Stimulated activated naive B cell treated with anti-CD40 and anti-IgM and Interleukin-4, amounts not matched to agents 10 μg/mL and 1 μg/mL and 100 μg/mL, for 72 hours (primary cell): ENCODE data around the gene ADM.

Experiments used
- ATAC-seq, 2 donors: fragments of 150-1000 bp; cut with Tn5 transposase; replicated peaks; 2 replicates each; pipeline ENCODE4 v1.10.0; 2021; ENCODE audit warnings: moderate library complexity in 1 of 2
- DNase-seq: peaks from one replicate; pipeline ENCODE4 v3.0.0; 2021
- H3K27ac Mint-ChIP-seq: one replicate; pipeline ENCODE4 v1.8.0; 2022; ENCODE audit warnings: mild to moderate bottlenecking, mixed read lengths
- H3K27me3 Mint-ChIP-seq, 2 donors: one replicate each; pipeline ENCODE4 v1.8.0; 2022; ENCODE audit warnings: mixed read lengths in 2 of 2
- H3K36me3 Mint-ChIP-seq, 2 donors: one replicate each; pipeline ENCODE4 v1.8.0; 2022; ENCODE audit warnings: mixed read lengths in 2 of 2, mild to moderate bottlenecking in 1 of 2
- H3K4me1 Mint-ChIP-seq, 2 donors: one replicate each; pipeline ENCODE4 v1.8.0; 2022; ENCODE audit warnings: mixed read lengths in 2 of 2, mild to moderate bottlenecking in 1 of 2
- H3K4me3 Mint-ChIP-seq, 2 donors: one replicate each; pipeline ENCODE4 v1.8.0; 2022; ENCODE audit warnings: mild to moderate bottlenecking in 2 of 2, mixed read lengths in 2 of 2, moderate library complexity in 1 of 2
- H3K9me3 Mint-ChIP-seq, 2 donors: one replicate each; pipeline ENCODE4 v1.8.0; 2022; ENCODE audit warnings: mixed read lengths in 2 of 2, mild to moderate bottlenecking in 1 of 2

The ADM gene

DNA sequence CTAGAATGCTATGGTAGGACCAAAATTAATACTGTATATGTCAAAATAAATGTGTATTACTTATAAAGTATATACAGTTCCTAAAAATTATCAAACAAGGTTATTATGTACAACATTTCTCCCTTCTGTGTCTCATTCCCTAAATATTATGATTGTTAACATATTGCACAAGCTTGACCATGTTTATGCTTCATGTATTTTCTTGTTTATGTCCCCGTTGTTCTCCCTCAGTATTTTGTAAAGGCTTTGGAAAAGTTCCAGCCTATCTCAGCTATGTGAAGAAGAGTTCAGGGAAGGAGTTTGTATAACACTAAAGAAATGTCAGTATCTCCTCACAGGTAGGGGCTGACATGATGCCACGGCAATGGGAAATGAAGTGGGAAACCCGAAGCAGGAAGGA lies 19.6 kb downstream of the ADM start:
- Mint-ChIP-seq H3K4me3 (no peak overlapping the region), H3K4me1 (peaks cover 21 to 29% of the 10 kb centered on the region in 2 donors), H3K27me3 (peaks cover 16% of the 10 kb centered on the region in 2 donors), H3K27ac (no peak overlapping the region), H3K36me3 (no peaks in the 10 kb centered on the region), H3K9me3 (no peaks in the 10 kb centered on the region)
- DNase-seq, result no peak
- ATAC-seq, result no peak

DNA sequence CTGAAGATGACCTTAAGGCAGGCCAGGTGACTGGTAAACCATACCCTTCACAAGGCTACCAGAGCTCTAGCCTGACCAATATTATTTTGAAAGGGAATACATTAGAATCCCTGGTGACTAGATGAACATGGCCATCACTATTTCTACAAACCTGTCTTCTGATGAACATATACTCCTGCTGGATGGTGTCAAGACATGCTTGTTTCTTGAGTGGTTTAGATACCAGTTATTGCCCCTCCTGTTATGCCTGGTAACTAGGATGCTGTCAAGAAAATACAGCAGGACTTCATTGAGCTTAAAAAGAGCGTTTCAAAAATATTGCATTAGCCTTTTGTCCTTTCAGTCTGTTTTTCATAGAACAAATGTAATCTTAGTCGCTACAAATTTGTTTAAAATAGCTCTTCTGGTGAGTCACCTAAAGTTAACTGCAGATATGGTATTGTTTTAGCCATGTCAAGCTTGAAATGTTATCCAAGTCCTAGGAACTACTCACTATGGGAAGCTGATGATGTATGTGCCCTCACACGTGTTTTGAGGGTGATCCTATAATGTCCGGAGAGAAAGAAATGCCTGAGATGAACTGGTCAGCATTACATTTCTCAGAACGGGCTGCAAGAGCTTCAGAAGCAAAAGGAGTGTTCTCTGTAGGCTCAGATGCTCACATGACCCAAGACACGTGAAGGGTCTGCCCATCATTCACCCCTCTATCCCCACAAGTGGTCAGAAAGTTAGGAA lies 20.6 kb downstream of the ADM start:
- H3K9me3 Mint-ChIP-seq, result no peaks in the 10 kb centered on the region
- peaks cover 16% of the 10 kb centered on the region in 2 donors for H3K27me3 Mint-ChIP-seq
- DNase-seq, result no peak
- no peaks in the 10 kb centered on the region for H3K36me3 Mint-ChIP-seq
- H3K4me3 Mint-ChIP-seq, result no peak overlapping the region
- H3K4me1 Mint-ChIP-seq, result peaks cover 15 to 19% of the 10 kb centered on the region in 2 donors
- no peak for ATAC-seq
- H3K27ac Mint-ChIP-seq, result no peak overlapping the region

DNA sequence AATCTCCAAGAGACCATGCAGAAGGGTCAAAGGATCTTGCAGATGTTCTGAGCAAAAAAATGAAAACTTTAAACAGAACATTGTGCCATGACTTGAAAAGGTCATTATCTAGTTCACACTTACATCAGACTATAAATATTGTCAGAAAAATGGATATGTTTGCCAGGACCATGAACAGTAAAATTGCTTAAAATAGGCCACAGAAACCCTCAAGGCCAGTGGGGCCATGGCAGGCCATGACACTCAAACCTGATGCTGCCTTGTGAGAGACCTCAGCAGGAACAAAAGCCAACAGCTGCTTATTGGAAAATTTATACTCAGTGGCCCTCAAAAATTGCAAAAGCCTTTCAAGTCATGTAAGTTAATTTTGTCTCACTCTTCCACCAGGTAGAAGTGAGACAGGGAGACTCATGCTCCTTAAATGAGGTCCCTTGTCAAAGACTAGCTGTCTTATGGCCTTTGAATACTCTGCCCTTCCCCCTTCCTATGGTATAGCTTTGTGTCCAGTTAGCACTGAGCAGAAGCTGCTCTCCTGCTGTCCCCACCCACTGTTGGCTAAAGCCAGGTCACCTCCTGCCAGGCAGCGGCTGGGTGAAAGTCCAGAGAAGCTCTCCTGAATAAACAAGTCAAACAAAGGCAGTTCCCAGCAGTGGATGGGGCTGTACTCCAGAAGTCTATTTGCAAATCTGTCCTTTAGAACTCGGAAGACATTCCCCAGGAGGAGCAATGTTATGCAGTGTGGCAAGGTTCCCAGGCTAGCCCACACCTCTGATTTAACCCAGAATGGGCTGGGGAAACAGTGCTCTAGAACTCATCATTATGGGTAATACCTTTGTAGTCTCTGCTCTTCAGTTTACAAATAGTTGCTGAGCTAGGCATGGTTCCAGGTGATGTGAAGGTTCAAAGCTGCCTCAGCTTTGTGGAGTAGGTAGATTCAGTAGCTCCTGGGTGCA lies 21.4 kb downstream of the ADM start:
- Mint-ChIP-seq H3K36me3 (no peaks in the 10 kb centered on the region), H3K27me3 (peaks cover 16% of the 10 kb centered on the region in 2 donors), H3K9me3 (no peaks in the 10 kb centered on the region), H3K27ac (no peak overlapping the region), H3K4me3 (no peak overlapping the region), H3K4me1 (peaks cover 15 to 16% of the 10 kb centered on the region in 2 donors)
- DNase-seq, result no peak
- ATAC-seq, result no peak

DNA sequence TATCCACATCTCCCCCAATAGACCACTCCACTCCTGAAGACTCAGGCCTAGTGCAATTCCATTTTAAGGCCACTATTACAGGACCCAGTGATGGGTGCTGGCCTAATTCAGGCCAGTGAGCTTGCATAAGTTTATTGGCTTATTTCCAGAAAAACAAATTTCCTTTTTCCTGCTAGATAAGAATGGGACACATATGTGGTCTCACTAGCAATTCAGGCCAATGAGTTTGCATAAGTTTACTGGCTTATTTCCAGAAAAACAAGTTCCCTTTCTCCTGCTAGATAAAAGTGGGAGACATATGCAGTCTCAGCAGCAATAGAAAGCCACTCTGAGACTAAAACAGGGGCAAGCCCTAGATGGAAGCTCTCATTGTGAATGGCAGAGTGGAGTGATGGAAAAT lies 22.4 kb downstream of the ADM start:
- Mint-ChIP-seq H3K4me3 (no peak overlapping the region), H3K9me3 (no peaks in the 10 kb centered on the region), H3K27ac (no peak overlapping the region), H3K27me3 (peaks cover 16 to 23% of the 10 kb centered on the region in 2 donors), H3K4me1 (peaks cover 15% of the 10 kb centered on the region in 2 donors), H3K36me3 (no peaks in the 10 kb centered on the region)
- ATAC-seq (no peak), DNase-seq (no peak)

DNA sequence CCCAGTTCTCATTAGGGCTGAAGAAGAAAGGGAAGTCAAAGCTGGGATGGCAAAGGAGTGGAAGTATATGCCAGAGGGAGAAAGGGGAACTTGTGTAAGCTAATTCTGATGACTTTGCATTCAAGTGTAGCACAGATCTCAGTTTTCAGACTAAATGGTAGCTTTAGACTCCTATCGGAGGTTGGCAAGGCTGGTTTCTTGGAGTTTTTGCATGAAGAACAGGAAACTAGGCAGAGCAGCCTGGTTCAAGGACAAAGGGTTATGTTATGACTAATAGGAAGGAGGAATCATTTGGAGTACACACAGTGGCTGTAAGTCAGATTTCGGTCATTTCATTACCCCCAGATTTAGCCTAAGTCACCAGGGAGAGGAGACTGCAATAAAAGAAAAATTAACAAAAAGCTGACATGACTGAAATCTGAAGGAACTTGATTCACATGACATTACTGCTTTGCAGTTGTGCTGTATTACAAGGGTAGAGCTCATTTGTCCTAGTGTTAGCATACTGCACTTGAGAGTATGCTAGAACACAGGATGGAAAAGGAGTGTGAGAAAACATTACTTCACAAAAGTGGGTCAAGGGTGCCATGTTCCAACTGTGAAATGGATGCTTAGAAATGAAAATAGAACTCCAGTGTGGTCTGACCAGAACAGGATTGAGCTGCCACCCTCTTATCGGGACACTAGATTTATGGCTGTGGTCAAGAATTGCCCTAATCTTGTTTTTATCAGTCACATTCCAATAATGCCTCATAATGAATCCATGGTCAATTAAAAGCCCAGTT lies 23.6 kb downstream of the ADM start:
- no peak overlapping the region for H3K4me3 Mint-ChIP-seq
- peaks cover 3 to 6% of the 10 kb centered on the region in 2 donors for H3K4me1 Mint-ChIP-seq
- H3K27me3 Mint-ChIP-seq, result peaks cover 21 to 23% of the 10 kb centered on the region in 2 donors
- DNase-seq, result no peak
- no peak for ATAC-seq
- H3K9me3 Mint-ChIP-seq, result no peaks in the 10 kb centered on the region
- H3K27ac Mint-ChIP-seq, result peak overlapping the region; percentile 75
- peaks cover 0 to 3% of the 10 kb centered on the region in 2 donors for H3K36me3 Mint-ChIP-seq

DNA sequence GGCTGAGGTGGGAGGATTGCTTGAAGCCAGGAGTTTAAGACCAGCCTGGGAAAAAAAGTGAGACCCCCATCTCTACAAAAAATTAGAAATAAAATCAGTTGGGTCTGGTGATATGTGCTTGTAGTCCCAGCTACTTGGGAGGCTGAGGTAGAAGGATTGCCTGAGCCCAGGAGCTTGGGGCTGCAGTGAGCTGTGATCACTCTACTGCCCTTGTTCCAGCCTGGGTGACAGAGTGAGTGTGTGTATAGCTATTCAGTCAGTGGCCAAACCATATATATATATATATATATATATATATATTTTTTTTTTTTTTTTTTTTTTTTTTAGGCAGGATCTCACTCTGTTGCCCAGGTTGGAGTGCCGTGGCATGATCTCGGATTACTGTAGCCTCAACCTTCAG lies 24.5 kb downstream of the ADM start:
- Mint-ChIP-seq H3K27me3 (peaks cover 20 to 21% of the 10 kb centered on the region in 2 donors), H3K36me3 (peaks cover 0 to 3% of the 10 kb centered on the region in 2 donors), H3K4me1 (peaks cover 0 to 4% of the 10 kb centered on the region in 2 donors), H3K9me3 (no peaks in the 10 kb centered on the region), H3K27ac (no peak overlapping the region), H3K4me3 (no peak overlapping the region)
- no peak for DNase-seq
- ATAC-seq, result no peak

DNA sequence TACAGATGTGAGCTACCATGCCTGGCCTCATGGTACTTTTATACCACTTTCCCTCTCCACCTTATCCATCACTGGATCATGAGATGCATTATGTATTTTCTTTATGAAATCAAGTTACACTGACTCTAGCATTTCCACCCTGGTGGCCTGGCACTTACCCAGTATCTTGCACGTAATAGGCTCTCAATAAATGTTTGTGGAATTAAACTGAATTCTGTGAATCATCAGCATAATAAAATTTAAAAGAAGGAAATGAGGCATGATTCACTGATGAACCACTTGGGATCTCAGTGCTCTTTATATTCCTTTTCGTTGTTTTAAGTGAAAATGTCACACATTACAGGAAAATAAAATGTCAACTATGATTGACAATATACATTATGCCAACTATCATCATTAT lies 25.1 kb downstream of the ADM start:
- Mint-ChIP-seq H3K4me3 (no peak overlapping the region), H3K9me3 (no peaks in the 10 kb centered on the region), H3K4me1 (peaks cover 0 to 4% of the 10 kb centered on the region in 2 donors), H3K36me3 (peaks cover 0 to 3% of the 10 kb centered on the region in 2 donors), H3K27me3 (peaks cover 20 to 21% of the 10 kb centered on the region in 2 donors), H3K27ac (no peak overlapping the region)
- ATAC-seq (no peak), DNase-seq (no peak)

DNA sequence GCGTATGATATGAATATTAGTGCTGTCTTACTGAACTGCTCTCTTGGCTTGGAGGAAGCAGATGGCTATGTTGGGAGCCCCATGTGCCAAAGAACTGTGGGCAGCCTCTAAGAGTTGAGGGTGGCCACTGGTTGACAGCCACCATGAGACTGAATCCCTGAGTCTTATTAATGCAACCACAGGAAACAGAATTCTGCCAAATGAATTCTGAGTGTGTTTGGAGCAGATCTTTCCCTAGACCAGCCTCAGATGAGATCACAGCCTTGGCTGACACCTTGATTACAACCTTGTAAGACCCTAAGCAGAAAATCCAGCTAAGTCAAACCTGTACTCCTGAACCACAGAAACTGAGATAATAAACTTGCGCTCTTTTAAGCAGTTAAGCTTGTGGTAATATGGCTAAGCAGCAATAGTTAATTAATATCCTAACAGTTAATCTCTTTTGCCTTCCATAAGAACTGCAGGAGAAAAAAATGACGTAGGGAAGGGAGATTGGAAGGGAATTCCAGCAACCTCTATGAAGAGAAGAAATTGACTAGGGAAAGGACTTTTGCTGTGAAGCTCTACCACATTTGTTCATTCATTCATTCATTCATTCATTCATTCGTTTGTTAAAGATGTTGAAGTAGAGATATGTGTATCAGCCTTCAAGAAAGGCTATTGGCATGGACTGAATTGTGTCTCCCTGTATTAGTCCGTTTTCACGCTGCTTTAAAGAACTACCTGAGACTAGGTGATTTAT lies 26.8 kb downstream of the ADM start:
- no peak for DNase-seq
- Mint-ChIP-seq H3K36me3 (peaks cover 0 to 3% of the 10 kb centered on the region in 2 donors), H3K27me3 (peaks cover 20 to 21% of the 10 kb centered on the region in 2 donors)

DNA sequence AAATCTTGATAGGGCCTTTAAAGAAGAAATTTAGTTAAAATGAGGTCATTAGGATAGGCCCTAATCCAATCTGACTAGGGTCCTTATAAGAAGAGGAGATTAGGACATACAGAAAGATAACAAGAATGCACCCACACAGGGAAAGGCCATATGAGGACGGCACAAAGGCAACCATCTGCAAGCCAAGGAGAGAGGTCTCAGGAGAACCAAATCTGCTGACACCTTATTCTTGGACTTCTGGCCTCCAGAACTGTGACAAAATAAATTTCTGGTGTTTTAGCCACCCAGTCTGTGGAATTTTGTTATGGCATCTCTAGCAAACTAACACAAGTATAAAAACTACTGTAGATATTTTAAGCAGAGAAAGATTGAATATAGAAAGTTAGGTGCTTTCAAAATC lies 28.6 kb downstream of the ADM start:
- H3K27me3 Mint-ChIP-seq, result peaks cover 16 to 18% of the 10 kb centered on the region in 2 donors
- ATAC-seq, result no peak
- no peaks in the 10 kb centered on the region for H3K9me3 Mint-ChIP-seq
- H3K4me3 Mint-ChIP-seq, result no peak overlapping the region
- peaks cover 0 to 3% of the 10 kb centered on the region in 2 donors for H3K36me3 Mint-ChIP-seq
- DNase-seq, result no peak
- no peak overlapping the region for H3K27ac Mint-ChIP-seq
- H3K4me1 Mint-ChIP-seq, result peaks cover 0 to 2% of the 10 kb centered on the region in 2 donors

More for the DNA sequence above, 26.8 kb downstream of the ADM start:
- Mint-ChIP-seq H3K9me3 (no peaks in the 10 kb centered on the region), H3K27ac (no peak overlapping the region), H3K4me3 (no peak overlapping the region), H3K4me1 (peaks cover 0 to 4% of the 10 kb centered on the region in 2 donors)
- ATAC-seq, result no peak

DNA sequence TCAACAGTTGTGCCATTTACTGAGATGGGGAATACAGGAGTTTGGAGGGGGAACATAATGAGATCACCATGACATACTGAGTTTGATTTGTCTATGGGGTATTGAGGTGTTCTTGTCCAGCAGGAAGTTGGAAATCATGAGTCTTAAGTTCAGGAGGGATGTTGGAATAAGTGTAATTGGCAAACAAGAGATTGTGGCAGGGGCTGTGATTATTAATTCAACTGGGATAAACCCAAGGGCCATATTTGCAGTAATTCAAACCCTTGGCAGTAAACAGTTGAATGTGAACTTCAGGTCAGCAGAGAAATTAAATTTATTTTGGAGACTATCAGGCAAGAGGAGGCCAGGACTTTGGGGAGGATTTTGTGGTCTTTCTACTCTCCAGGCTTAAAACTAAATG lies 33.4 kb downstream of the ADM start:
- DNase-seq, result no peak
- ATAC-seq, result no peak
- no peaks in the 10 kb centered on the region for H3K9me3 Mint-ChIP-seq
- H3K27me3 Mint-ChIP-seq, result peaks cover 10 to 24% of the 10 kb centered on the region in 2 donors
- H3K36me3 Mint-ChIP-seq, result no peaks in the 10 kb centered on the region
- no peaks in the 10 kb centered on the region for H3K4me1 Mint-ChIP-seq
- no peak overlapping the region for H3K4me3 Mint-ChIP-seq
- no peak overlapping the region for H3K27ac Mint-ChIP-seq

DNA sequence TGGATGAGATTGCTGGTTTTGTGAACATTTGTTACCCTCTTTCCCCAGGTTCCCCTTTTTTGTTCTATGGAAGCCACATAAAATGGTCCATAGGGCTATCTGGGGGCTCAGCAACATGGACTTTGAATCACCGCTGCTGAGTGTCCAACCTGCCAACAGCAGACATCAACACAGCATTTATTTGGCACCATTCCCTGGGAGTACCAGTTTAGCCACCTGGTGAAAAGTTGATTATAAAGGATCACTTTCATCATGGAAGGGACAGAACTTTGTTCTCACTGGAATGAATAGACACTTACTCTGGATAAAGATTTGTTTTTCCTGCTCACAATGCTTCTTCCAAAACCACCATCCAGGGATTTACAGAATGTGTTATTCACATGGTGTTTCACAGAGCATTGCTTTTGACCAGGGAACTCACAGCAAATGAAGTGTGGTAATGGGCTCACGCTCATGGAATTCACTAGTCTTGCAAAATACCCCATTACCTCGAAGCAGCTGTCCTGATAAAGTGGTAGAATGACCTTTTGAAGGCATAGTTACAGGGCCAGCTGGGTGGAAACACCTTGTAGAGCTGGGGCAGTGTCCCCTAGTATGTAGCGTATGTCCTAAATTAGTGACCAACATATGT lies 43.9 kb downstream of the ADM start:
- Mint-ChIP-seq H3K9me3 (no peaks in the 10 kb centered on the region), H3K27ac (no peak overlapping the region), H3K4me1 (no peaks in the 10 kb centered on the region), H3K36me3 (no peaks in the 10 kb centered on the region), H3K27me3 (no peaks in the 10 kb centered on the region), H3K4me3 (no peak overlapping the region)
- no peak for DNase-seq
- no peak for ATAC-seq

DNA sequence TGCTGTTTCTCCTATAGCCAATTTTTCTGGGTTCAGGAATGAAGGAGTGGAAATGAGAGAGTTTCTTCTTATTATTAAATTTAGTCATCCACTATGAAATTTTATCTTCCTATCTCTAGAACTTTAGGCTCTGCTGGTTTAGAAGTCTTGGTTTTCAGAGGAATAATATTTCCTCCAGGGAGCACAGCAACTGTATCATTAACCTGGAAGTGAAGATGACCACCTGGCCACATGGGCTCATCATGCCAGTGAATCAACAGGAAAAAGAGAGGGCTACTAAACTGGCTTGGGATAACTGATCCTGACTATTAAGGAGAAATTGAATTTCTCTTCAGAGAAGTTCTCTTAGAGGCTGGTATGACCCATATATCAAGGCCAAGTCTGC lies 44.4 kb downstream of the ADM start:
- Mint-ChIP-seq H3K9me3 (no peaks in the 10 kb centered on the region), H3K27ac (no peak overlapping the region), H3K36me3 (no peaks in the 10 kb centered on the region), H3K4me3 (no peak overlapping the region), H3K27me3 (peaks cover 0 to 3% of the 10 kb centered on the region in 2 donors), H3K4me1 (no peaks in the 10 kb centered on the region)
- DNase-seq (no peak), ATAC-seq (no peak)

DNA sequence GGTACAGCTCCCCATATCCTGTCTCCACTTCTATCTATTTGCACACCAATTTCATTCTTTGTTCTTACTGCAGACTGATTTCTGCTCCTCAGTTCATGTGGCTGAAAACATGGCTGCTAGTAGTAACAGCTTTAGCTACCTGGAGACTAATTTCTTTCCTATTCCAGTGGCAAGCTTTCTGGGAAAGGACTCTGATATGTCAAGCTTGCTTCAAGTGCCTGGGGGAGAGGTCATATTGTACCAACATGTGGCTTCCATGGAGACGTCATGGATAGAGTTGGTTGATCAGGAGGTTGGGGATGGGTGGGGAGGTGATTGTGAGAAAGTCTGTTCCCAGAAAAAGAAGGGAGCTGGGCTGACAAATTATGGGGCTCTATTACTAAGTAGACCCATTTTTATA lies 44.9 kb downstream of the ADM start:
- H3K4me1 Mint-ChIP-seq, result no peaks in the 10 kb centered on the region
- H3K27ac Mint-ChIP-seq, result no peak overlapping the region
- no peak for DNase-seq
- no peak for ATAC-seq
- no peak overlapping the region for H3K4me3 Mint-ChIP-seq
- peaks cover 0 to 7% of the 10 kb centered on the region in 2 donors for H3K27me3 Mint-ChIP-seq
- H3K36me3 Mint-ChIP-seq, result no peaks in the 10 kb centered on the region
- no peaks in the 10 kb centered on the region for H3K9me3 Mint-ChIP-seq
